GM21529 (cell line): ENCODE results near the gene FBXW4.
A peak's percentile ranks its signal among the peaks of the same experiment; 100 is the strongest.
"Not testable (repeated sequence)": the region's sequence is repeated elsewhere in the genome, so short reads cannot be mapped to it uniquely, and the experiment has no call there.

ENCODE experiments used
- ATAC-seq: cut with Tn5 transposase; IDR thresholded peaks from one replicate; pipeline ENCODE4 v1.9.1; 2021; ENCODE audit not compliant: unreplicated experiment

FBXW4 gene

DNA sequence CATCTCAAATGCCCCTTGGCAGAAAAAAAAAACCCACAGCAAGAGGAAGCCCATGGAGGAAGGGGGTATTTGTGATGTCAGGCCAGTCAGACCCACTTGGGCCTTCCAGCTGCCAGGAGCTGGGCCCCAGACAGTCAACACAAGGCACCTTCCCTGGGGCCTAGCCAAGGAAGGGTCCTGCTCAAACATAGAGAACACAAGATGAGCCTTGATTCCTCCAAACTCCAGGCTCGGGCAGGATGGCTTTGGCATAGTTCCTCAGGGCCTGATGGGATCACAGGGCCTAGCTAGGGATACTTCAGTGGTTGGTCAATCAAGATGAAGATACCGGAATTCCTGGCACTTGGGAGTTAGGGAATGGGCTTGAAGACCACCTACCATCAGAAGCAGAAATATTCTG, 76.1 kb downstream of the FBXW4 start:
- no peak for ATAC-seq

DNA sequence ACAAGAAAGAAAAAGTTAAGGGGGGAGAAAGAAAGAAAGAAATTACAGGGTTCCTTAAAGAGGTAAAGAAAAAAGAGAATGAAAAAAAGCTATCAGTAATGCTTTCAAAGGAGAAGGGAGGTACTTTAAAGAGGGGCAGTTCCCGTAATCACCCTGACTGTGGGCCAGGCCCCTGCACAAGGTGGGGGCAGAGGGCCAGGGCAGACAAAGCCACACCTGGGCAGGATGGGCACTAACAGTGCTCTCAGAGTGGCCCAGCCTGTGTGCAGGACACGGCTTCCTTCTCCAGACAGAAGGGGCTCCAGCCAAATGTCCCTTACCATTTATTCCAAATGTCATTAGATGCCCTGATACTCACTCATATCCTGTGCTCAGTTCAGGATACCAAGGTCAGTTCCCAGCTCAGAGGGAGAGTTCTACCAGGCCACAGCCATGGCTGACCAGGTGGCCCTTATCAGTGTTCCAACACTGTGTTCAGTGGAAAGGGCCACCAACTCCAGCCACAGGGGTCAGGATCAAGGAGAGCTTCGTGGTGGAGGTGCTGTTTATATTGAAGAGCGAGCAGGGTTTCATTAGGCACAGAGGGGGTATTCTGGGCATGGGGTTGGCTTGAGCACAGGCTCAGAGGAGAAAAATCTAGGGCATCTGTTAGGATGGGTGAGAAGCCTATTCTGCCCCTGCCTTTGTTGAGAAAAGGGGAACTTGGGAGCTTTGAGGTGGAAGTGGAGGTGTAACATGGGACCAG, 77.0 kb downstream of the FBXW4 start:
- no peak for ATAC-seq

DNA sequence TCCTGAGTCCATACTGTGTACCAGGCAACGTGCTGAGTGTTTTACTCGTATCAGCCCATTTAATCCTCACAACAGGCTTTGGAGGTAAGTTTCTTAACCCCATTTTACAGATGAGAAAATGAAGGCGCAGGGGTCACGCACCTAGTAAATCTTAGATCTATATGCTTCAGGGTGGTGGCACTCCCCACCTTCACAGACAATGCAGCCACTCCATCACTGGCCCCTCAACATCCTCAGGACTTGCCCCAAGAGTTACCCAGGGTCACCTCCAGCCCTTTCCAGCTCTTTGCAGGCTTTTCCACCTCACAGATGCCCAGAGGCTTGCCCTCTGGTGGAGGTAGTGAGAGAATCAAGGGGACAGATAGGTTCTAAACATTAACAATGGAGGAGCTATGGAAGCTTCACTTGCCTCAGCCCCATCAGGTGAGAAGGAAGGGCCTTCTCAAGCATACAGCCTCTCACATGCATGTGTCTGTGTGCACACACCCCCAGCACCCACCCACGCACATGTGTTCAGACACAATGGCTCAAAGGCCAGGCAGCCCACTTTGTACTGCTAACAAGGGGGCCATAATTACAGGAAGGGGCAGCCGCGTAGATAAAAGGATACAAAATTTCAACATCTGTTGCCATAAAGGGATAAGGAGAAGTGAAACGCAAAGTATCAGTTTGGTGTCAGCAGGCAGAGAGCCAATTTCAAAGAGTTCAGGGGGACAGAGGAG, 77.7 kb downstream of the FBXW4 start:
- no peak for ATAC-seq

DNA sequence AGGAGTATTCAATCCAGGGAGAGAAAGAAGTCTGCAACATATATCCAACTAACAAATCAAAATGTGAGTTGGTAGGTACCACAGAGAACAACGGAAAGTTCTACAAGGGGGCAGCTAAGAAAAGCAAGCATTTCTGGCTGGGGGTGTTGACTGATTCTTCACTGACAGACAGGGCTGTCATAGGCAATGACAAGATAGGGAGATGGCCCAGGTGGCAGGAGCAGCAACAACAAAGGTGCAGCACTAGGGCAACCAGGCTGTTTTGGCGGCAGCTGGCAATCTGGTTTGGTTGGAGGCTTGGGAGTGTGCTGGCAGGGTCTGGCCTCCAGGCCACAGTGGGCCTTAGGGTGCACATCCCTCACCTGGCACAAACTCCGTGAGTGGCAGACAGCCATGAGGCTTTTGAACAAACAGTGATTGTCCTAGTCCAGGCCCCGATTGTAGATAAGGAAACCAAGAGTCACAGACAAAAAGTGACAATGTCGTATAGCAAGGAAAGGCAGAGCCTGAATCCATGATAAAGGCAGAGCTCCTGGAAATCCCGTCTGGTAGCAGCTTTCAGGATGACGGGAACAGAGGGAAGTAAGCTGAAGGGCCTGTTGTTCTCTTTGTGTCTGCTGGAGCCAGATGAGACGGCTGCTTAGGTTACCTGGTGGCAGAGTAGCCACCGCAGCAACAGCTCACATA, 78.4 kb downstream of the FBXW4 start:
- no peak for ATAC-seq

DNA sequence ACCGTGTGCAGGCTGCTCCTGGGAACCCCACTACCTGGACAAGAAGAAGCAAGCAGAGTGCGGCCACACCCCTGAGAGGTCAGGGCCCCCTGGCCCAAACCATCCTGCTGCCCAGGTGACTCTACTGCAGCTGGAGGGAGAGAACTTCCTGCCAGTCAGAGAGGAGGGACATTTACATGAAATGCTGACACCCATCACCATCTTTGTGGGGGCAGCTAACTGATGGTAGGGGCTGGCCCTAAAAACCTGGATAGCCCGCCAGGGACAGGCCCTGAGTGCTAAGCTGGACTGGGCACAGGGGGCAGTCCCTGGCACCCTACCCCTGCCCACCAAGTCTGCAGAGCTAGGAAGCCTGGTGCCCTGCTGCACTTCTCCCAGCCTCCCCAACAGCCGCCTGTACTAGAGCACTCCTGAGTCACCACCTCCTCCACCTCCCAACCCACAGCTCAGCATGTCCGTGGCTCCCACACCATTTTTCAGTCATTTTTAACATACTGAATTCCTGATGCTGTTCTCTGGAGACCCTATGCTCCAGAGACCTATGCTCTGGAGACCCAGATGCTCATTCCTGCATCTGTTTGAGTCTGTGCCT, 79.3 kb downstream of the FBXW4 start:
- no peak for ATAC-seq

DNA sequence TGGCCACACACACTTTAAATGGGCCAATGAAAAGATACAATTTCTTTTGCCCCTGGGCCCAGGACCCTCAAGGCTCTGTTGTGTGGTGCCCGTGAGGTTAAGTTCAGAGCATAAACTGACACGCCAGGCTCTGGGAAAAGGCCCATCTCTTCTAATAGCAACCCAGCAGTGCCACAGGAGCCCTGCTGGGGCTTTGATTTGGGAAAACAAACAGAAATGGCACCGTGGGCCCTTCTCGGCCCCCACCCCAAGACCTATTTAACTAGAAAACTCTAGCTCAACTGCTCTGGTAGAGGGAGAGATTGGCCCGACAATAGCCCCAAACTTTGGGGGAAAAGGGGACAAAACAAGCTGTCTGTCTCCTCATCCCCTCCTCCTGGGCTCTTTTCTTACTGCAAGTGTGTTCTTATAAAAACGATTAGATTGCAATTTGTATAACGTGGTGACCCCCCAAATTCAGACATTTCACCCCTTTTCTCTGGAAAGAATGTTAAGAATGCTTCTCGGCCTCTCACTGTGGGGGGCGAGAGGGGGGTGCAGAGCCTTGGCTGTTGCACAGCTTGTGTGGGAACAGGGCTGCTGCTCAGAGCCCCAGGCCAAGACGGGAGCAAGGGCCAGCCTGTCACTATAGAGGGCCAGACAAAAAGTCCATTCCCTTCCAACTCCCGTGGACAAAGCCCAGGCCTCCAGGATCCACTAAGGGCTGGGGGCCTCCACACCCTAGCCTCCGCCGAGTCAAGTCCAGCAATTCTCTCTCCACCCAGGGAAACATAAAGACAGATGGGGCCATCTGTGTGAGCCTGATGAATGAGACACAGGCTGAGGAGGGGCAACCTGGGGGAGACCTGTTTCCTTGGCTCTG, 80.1 kb downstream of the FBXW4 start:
- ATAC-seq = no peak

DNA sequence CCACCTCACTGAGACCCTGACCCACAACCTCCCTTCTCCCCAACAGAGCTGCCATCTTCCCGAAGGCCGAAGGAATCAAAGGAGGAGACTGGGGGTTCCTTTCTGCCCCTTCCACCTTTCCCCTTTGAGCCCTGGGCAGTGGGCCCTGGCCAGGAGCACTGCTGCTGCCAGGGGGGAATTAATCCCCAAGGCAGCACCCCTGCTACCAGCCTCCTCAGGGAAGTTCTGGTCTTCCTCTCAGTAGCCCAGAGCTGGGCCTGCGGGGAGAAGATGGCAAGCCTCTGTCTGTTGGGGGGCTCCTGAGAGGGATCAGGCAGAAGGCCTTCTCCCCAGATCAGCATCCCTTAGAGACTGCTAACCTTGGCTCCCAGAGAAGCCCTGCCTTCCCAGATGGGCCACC, 81.3 kb downstream of the FBXW4 start:
- ATAC-seq = no peak

DNA sequence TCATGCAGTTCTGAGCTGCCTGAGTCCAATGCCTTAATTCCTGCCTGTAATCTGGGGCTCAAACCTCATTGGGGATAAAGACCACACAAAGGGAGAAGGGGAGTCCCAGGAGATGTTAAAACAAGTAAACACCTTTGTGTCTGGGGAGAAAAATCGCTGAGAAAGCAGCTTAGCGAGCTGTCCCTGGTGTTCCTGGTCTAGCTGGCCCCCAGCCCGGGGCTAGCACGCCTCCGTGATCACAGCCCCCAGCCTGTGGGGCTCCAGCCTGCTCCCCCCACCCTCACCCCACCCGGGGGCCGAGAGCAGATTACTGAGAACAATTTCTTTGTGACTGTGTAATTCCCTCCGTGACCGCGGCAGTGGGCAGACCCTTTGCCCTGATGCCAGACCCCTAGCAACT, 82.1 kb downstream of the FBXW4 start:
- ATAC-seq = no peak

DNA sequence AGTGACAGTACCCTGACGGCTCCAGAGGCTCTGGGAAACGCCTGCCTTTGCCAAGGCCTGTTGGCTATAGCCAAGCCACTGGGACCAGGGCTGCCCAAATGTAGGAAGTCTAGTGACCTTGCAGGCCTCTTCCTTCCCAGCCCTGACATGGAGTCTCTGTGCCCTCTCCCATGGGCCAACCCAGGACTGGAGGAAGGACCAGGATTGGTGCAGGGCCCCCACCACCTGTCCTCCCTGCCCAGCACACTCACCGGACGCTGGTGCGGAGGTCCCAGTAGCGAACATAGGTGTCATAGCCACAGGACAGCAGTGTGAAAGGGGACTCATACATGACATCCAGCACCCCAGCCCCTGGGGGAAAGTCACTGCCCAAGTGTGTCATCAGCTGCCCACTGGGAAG, 82.9 kb downstream of the FBXW4 start:
- no peak for ATAC-seq

DNA sequence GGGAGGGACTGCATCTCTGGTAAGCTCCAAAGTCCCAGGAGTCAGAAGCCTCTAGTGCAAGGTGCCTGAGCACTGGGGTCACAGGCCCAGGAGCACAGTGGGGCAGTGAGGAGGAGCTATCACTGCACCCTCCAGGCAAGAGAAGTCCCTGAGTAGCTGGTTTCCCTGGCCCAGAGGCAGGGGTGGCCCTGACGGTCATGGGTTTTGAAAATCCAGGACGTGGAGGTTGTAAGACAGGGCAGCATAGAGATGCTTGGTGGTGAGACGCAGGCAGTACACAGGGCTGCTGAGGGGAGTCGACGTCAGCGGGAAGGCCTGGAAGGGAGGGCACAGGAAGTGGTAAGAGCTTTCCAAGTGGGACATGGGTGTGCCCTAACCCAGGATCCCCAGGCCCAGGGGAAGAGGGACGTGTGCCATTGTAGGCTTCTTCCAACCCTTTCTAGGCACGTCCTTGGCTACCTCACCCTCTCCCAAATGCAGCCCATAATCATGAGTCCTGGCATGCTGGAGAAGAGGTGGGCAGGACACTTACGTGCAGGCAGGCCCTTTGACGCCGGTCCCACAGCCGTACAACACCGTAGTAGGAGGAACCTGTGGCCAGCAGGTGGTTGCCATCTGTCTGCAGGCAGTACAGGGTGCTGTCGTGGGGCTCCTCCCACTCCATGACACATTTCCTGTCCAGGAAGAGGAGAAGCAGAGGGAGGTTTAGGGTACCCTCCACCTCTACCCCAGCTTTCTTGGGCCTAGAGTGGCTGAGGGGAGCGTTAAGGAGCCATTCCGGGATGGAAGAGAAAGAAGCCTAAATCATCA, 83.7 kb downstream of the FBXW4 start:
- no peak for ATAC-seq

DNA sequence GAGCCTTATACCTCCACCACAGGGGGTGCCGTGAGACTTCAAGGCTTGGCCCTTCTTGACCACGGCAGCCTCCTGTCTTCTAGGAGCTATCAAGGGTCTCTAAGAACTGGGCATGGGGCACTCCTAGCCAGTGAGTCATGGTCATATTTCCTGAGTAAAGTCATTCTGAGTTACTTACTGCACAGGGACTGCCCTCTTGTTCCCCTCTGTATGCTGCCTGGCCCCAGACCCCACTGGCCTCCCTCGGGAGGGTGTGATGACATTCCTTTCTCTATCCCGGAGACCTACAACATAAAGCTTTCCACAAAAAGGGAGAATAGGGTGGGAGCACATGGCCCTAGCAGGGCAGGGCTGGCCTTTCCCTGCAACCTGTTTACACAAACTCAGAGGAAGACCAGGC, 85.5 kb downstream of the FBXW4 start:
- ATAC-seq = no peak

DNA sequence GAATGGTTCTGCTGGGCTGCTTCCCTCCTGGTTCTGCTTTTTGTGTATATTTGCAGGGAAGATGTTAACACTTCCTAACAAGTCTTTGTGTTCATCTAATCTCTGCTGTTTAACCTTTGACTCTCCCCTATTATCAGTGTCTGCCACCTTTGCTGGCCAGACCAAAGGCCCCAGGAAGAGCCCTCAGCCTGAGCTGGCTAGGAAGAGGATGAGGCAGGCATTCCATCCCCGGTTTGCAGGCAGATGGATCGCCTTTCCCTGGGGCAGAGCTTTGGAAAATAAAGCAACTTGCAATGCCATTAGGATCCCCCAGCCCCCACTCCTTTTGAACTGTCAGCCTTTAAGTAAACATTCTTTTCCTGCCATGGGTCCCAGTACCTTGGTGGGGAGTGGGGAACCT, 87.8 kb downstream of the FBXW4 start:
- ATAC-seq = no peak

DNA sequence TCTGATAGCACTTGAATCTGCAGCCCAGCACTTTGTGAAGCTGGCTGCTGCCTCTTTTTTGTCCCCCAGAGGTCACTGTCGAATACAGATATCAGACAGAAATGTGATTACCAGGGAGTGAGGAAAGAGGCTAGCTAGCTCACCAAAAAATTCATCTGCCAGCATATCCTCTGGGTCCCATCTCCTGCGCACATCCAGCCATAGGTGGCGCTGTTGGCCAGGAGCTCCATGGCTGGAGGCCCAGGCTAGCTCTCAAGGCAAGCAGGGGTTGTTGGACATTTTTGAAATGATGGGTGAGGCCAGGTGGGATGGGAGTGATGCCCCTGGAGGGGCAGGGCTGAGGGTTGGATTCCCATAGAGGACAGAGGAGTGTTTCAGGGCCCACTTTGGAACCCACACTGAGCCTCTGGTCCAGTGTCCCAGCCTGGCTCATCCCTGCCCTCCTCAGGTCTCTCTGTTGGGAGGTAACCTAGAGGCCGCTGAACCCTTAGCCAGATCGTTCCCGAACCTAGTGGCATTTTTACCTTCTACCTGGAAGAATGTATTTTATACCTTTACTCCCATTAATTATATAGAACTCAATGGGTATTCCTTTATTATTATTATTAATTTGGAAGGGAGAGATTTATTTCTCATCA, 92.1 kb downstream of the FBXW4 start:
- peak; percentile 76 for ATAC-seq

DNA sequence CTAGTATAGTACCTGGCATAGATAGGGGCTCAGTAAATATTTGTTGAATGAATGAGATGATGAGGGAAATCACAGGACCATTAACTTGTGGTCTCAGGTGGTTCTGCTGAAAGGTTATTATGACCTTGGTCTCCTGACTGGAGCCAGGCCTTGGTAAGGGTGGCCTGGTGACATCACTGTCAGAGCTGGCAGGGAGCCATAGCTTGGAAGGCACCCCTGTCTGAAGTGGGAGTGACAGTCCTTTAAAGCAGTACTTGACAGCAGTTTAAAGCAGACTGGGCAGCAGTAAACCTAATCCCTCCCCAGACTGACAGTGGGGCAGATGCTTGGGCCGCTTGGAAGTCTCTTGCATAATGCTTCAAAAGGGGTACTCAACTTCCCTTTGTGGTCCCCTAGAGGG, 93.4 kb downstream of the FBXW4 start:
- no peak for ATAC-seq

DNA sequence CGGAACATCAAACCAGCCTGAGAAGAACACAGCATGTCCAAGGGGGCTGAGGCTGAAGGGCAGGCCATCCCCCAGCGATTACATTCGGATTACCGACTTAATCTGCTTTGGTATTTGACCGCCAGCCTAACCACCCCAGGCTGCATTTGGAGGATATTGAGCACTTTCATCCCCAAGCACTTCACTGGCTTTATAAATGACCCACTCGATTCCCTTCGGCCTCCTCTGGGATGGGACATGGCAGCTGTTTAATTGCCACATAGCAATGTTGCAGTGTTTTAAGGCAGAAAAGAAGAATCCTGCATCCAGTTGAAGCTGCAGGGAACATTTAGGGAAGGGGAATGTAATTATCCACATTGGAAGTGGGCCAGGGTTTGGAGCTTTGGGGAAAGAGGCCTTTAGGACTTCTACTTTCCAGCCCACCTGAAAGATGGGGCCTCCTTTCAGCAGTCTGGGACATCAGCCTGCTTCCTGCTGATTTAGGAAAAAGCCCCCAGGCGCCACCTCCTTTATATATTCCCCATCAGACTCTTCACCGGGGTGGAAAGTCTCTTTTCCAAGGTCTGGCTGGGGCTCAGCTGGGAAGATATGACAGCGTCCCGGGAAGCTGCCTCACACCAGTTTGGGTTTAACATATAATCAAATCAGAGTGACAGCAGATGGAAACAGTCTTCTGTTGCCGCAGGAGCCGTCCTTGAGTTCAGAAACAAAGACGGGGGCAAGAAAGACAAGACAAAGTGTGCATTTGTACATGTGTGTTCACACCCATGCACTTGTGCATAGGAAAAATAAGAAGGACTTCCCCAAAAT, 97.7 kb downstream of the FBXW4 start:
- no peak for ATAC-seq

DNA sequence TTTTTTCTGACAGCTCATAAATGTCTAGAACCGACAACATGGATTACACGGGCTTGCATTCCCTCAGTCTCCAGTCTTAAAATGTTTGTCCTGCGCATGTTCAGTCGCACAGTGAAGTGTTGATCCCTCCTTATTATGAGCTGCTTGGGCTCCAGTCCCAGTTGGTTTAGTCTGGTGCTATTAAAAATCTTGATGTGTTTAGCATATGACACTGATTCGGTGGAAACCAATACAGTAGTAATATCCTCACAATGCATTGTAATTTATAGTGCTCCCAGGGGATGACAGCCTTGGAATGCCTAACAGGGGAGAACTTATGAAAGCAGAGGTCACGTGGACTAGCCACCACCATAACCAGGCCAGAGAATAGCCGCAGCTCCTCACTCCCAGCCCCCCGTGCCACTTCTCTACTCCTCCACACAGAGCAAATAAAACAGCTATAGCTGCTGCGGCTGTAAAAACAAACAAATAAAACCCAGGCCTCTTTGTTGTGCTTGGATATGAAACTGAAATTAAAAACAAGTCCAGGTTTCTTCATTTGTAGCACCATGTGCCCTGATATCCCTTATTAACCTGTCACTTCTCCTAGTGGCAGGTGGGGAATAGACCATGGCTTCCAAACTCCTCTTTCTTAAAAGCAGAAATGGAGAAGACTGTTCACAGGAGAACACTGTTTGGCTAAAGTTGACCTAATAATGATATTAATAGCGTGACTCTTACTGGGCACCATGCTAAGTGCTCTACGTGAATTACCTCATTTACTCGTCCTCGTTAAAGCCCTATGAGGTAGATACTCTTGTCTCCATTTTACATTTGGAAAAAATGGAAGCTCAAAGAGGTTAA, 99.2 kb downstream of the FBXW4 start:
- ATAC-seq = no peak

DNA sequence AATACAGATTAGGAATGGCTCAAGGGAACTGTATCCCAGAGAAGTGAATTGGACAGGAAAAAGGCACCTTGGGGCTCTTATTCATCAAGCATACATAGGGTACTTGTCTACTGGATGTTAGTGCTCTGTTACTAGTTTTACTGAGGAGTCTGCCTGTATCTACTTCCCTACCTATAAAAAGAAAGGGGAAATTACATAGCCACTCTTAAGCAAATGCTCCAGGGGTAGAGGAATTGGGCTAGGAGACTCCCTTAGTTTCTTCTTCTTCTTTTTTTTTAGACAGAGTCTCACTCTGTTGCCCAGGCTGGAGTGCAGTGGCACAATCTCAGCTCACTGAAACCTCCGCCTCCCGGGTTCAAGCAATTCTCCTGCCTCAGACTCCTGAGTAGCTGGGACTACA, 101.6 kb downstream of the FBXW4 start:
- ATAC-seq = not testable (repeated sequence)

DNA sequence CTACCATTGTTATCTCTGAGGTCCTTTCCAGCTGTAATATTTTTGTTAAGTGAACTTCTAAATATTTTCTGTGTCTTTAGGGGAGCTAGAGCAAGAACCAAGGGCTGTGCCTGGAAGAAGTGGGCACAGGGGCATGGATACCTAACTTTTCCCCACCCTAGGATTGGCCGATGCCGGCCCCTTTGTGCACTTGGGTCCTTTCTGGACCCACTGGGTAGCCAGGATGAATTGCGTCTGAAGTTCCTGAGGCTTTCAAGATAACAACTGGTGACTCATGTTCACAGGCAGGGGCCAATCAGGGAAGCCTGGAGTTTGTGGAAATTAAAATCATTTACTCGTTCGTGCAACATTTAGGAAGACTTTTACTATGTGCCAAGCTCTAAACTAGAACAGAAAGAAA, 106.1 kb downstream of the FBXW4 start:
- no peak for ATAC-seq
